Adipose tissue (tissue), 3 donors: Measurements from ENCODE around the gene EGFLAM. TPM values are rescaled to one million over a fixed set of nuclear protein-coding genes. Genes with fewer than 3 reads are reported as not detected.

Source experiments
- H3K27ac ChIP-seq: one replicate; pipeline ENCODE4 v1.5.1; 2013; ENCODE audit warnings: low read depth, low read length
- WGBS, 3 donors: extraction: QIAGEN DNeasy Blood & Tissue Kit; methylation state at CpG; one replicate each; pipeline ENCODE4 v1.1.7; 2013; 5-methylcytosine and 5-hydroxymethylcytosine counted together
- polyA plus RNA-seq, 3 donors: library from polyadenylated mRNA; stranded (reverse); fragments of 200-250 nt; gene quantifications; one replicate each; pipeline ENCODE4 v1.2.3, GENCODE V29; 2013
- donor health status: healthy with polysubstance abuse.
- donor health status: Bipolar disorder and iron deficiency.
- donor health status: healthy.

Gene EGFLAM
- polyA plus RNA-seq, 3 donors: 7.5 to 76.7 (median 25.9) TPM

GRCh38 chr5:38259062-38259808, 876 bp downstream of the EGFLAM start:
- WGBS, 3 donors: 11 to 15% (median 12%) methylated on average over 13 of the region's 13 CpGs
- H3K27ac ChIP-seq: no peak overlapping the region

- H3K27ac ChIP-seq: no peak overlapping the region
- 55 to 63% (median 59%) methylated on average over 6 of the region's 6 CpGs for WGBS, 3 donors
Measured at GRCh38 chr5:38259809-38260160, 1.4 kb downstream of the EGFLAM start.

GRCh38 chr5:38263983-38264382, 5.6 kb downstream of the EGFLAM start:
- no peak overlapping the region for H3K27ac ChIP-seq
- WGBS, 3 donors: 17 to 49% (median 42%) methylated on average over 6 of the region's 6 CpGs

- WGBS, 3 donors: 28 to 36% (median 33%) methylated on average over 13 of the region's 13 CpGs
- H3K27ac ChIP-seq: no peak overlapping the region
Measured at GRCh38 chr5:38265546-38266179, 7.3 kb downstream of the EGFLAM start.

GRCh38 chr5:38267372-38267771, 9.0 kb downstream of the EGFLAM start:
- no peak overlapping the region for H3K27ac ChIP-seq
- WGBS, 3 donors: 65 to 79% (median 76%) methylated on average over 2 of the region's 2 CpGs

- 64 to 94% (median 75%) methylated on average over 3 of the region's 3 CpGs for WGBS, 3 donors
- no peak overlapping the region for H3K27ac ChIP-seq
Measured at GRCh38 chr5:38273626-38274025, 15.3 kb downstream of the EGFLAM start.

- 59 to 83% (median 76%) methylated on average over 1 of the region's 1 CpG for WGBS, 3 donors
Measured at GRCh38 chr5:38274370-38274769, 16.0 kb downstream of the EGFLAM start.

GRCh38 chr5:38284384-38284783, 26.0 kb downstream of the EGFLAM start:
- no peak overlapping the region for H3K27ac ChIP-seq

More at GRCh38 chr5:38274370-38274769, 16.0 kb downstream of the EGFLAM start:
- no peak overlapping the region for H3K27ac ChIP-seq

- H3K27ac ChIP-seq: no peak overlapping the region
- WGBS, 3 donors: 68 to 79% (median 76%) methylated on average over 2 of the region's 2 CpGs
Measured at GRCh38 chr5:38285226-38285625, 26.9 kb downstream of the EGFLAM start.

- no peak overlapping the region for H3K27ac ChIP-seq
- WGBS, 3 donors: 76 to 88% (median 87%) methylated on average over 4 of the region's 4 CpGs
Measured at GRCh38 chr5:38286002-38286401, 27.6 kb downstream of the EGFLAM start.

- 72 to 88% (median 88%) methylated on average over 2 of the region's 2 CpGs for WGBS, 3 donors
- no peak overlapping the region for H3K27ac ChIP-seq
Measured at GRCh38 chr5:38287124-38287523, 28.8 kb downstream of the EGFLAM start.

- no peak overlapping the region for H3K27ac ChIP-seq
- WGBS, 3 donors: 72 to 93% (median 90%) methylated on average over 4 of the region's 4 CpGs
Measured at GRCh38 chr5:38289457-38289856, 31.1 kb downstream of the EGFLAM start.

- 71 to 72% (median 72%) methylated on average over 8 of the region's 8 CpGs for WGBS, 3 donors
- H3K27ac ChIP-seq: no peak overlapping the region
Measured at GRCh38 chr5:38290028-38290653, 31.8 kb downstream of the EGFLAM start.

GRCh38 chr5:38291355-38291754, 33.0 kb downstream of the EGFLAM start:
- no peak overlapping the region for H3K27ac ChIP-seq
- WGBS, 3 donors: 16 to 47% (median 43%) methylated on average over 2 of the region's 2 CpGs

- 63 to 89% (median 89%) methylated on average over 3 of the region's 3 CpGs for WGBS, 3 donors
- H3K27ac ChIP-seq: no peak overlapping the region
Measured at GRCh38 chr5:38292228-38292627, 33.9 kb downstream of the EGFLAM start.

GRCh38 chr5:38295751-38296150, 37.4 kb downstream of the EGFLAM start:
- WGBS, 3 donors: 80 to 94% (median 91%) methylated on average over 2 of the region's 2 CpGs
- H3K27ac ChIP-seq: no peak overlapping the region

- no peak overlapping the region for H3K27ac ChIP-seq
- 29 to 39% (median 31%) methylated on average over 8 of the region's 8 CpGs for WGBS, 3 donors
Measured at GRCh38 chr5:38297830-38298608, 39.7 kb downstream of the EGFLAM start.

GRCh38 chr5:38299585-38299984, 41.2 kb downstream of the EGFLAM start:
- 70 to 92% (median 84%) methylated on average over 1 of the region's 1 CpG for WGBS, 3 donors
- no peak overlapping the region for H3K27ac ChIP-seq

- WGBS, 3 donors: 80 to 94% (median 86%) methylated on average over 2 of the region's 2 CpGs
- no peak overlapping the region for H3K27ac ChIP-seq
Measured at GRCh38 chr5:38305148-38305547, 46.8 kb downstream of the EGFLAM start.
